ENCODE measurements around the gene TRIB2.

DNA sequence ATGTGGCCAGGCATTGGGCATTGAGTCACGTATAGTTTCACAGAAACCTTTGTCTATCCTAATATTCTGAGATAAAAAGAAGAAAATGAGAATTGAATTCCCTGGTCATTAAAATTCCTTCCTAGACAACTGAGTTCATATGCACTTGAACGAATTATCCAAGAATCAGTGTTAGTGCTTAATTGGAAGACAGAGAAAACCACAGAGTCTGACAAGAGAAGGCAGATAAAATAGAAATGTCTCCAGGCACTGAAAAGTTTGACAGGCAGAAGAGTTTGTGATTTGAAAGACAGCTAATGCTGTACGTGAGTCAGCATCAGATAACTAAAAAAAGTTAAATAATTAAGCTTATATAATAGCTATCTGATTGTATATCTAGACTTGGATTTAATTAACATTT, 47.7 kb upstream of the TRIB2 start:
- TF ChIP-seq TAF1 (IDR thresholded peaks at IDR 0.05; ENCODE audit: borderline replicate concordance, insufficient read depth, low read length) (no peak), POLR2AphosphoS5 (IDR thresholded peaks at IDR 0.05; ENCODE audit: low read depth, low read length) (no peak), SIN3A (IDR thresholded peaks at IDR 0.05; ENCODE audit: borderline replicate concordance, insufficient read depth, low read length) (no peak)
